Effector memory CD8-positive, alpha-beta T cell (primary cell): ENCODE measurements around the gene MBD3L4.
"Not testable (repeated sequence)": the region's sequence is repeated elsewhere in the genome, so short reads cannot be mapped to it uniquely, and the experiment has no call there.

Experiments
- ATAC-seq: fragments of 150-1000 bp; cut with Tn5 transposase; replicated peaks from 2 replicates; pipeline ENCODE4 v1.10.0; 2021; ENCODE audit warnings: mild to moderate bottlenecking, moderate library complexity
- DNase-seq, 3 experiments: peaks; one replicate each; pipeline ENCODE4 v3.0.0; 2021
- H3K27ac Mint-ChIP-seq, 2 donors: one replicate each; pipeline ENCODE4 v1.8.0; 2022; ENCODE audit warnings: mild to moderate bottlenecking in 2 of 2, mixed read lengths in 2 of 2, moderate library complexity in 2 of 2
- H3K27me3 Mint-ChIP-seq, 2 donors: one replicate each; pipeline ENCODE4 v1.8.0; 2022; ENCODE audit warnings: mixed read lengths in 2 of 2
- H3K36me3 Mint-ChIP-seq: one replicate; pipeline ENCODE4 v1.8.0; 2022; ENCODE audit warnings: mild to moderate bottlenecking, moderate library complexity, mixed read lengths; ENCODE audit not compliant: insufficient read depth
- H3K4me1 Mint-ChIP-seq, 2 donors: one replicate each; pipeline ENCODE4 v1.8.0; 2022; ENCODE audit warnings: low read depth in 2 of 2, mixed read lengths in 2 of 2
- H3K4me3 Mint-ChIP-seq, 2 donors: one replicate each; pipeline ENCODE4 v1.8.0; 2022; ENCODE audit warnings: mild to moderate bottlenecking in 2 of 2, mixed read lengths in 2 of 2, moderate library complexity in 2 of 2
- H3K9me3 Mint-ChIP-seq, 2 donors: one replicate each; pipeline ENCODE4 v1.8.0; 2022; ENCODE audit warnings: mixed read lengths in 2 of 2

The MBD3L4 gene

DNA sequence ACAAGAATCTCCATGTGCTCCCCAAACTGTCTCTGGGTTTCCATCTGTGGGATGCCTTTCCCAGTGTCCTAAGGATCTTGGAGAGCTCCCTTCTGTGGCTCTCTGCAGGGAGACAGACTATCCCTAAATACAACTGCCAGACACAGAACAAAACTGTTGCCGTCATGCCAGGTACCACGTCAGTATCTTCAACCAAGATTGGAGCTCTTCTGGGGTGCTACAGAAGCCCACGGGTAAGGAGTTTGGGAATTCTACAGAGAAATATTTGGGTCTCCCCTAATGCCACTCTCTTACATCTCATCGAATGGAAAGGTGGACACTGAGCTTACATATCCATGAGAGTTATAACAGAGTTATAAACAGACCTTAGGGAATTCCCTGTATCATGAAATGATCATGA lies 23.4 kb upstream of the MBD3L4 start:
- Mint-ChIP-seq H3K9me3 (no peaks in the 10 kb centered on the region), H3K4me3 (no peak overlapping the region), H3K27me3 (no peaks in the 10 kb centered on the region), H3K27ac (no peak overlapping the region), H3K36me3 (no peaks in the 10 kb centered on the region), H3K4me1 (no peaks in the 10 kb centered on the region)
- ATAC-seq (no peak), DNase-seq (no peak)

DNA sequence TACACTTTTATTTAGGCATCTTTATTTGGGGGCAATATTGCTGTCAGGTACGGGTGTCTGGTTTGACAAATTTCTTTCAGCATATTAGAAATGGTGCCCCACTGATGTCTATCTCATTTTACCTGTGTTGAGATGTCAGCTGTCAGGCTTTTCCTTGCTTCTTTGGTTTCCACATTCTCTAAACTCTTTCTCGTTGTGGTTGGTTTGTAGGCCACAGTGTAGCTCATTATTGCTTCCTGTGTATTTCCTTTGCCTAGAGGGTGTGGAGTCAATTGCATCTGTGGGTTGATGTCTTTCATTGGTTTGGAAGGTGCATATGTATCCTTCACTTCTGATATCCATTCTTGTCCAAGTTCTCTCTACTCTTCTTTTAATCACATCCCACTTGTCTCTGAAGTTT lies 20.0 kb upstream of the MBD3L4 start:
- not testable (repeated sequence) for H3K4me3 Mint-ChIP-seq, DNase-seq, H3K36me3 Mint-ChIP-seq, H3K4me1 Mint-ChIP-seq, H3K27ac Mint-ChIP-seq, H3K27me3 Mint-ChIP-seq, H3K9me3 Mint-ChIP-seq
- peak; percentile 72 for ATAC-seq

DNA sequence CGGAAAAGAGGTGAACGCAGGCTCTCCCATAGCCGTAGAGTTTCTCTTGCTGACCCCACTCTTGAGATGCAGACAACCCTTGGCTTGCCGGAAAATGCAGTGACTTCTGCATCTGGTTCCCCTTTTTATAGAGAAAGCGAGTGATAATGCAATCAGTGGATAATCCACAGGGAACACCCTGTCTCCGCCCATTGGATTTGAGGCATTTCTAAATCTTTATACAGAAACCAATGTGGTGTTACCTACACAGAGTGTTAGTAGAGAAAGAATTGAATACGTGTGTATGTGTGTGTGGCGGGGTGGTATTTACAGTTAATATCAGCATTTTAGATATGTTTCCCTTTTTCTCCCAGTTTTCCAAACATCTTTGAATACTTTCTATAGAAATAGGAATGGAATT lies 18.6 kb upstream of the MBD3L4 start, which contains the start of gene MBD3L3:
Gene MBD3L3, minus strand, starts transcription at position 101 of the 400 bp plus-strand sequence. Its CDS starts 71 bp downstream, at position 30.
- H3K36me3 Mint-ChIP-seq, H3K27me3 Mint-ChIP-seq, DNase-seq, H3K4me1 Mint-ChIP-seq, H3K4me3 Mint-ChIP-seq, ATAC-seq, H3K27ac Mint-ChIP-seq, H3K9me3 Mint-ChIP-seq: not testable (repeated sequence)

GRCh38 chr19:7056371-7056770 lies 16.4 kb upstream of the MBD3L4 start:
- not testable (repeated sequence) for DNase-seq, H3K4me1 Mint-ChIP-seq, H3K27me3 Mint-ChIP-seq, H3K9me3 Mint-ChIP-seq, H3K4me3 Mint-ChIP-seq, H3K27ac Mint-ChIP-seq, H3K36me3 Mint-ChIP-seq, ATAC-seq

GRCh38 chr19:7055679-7056078 lies 15.7 kb upstream of the MBD3L4 start:
- not testable (repeated sequence) for H3K27ac Mint-ChIP-seq, H3K36me3 Mint-ChIP-seq, DNase-seq, H3K4me1 Mint-ChIP-seq, H3K27me3 Mint-ChIP-seq, ATAC-seq, H3K9me3 Mint-ChIP-seq, H3K4me3 Mint-ChIP-seq

GRCh38 chr19:7054635-7055368 lies 14.8 kb upstream of the MBD3L4 start:
- H3K36me3 Mint-ChIP-seq, H3K4me3 Mint-ChIP-seq, H3K4me1 Mint-ChIP-seq, H3K9me3 Mint-ChIP-seq, H3K27me3 Mint-ChIP-seq, H3K27ac Mint-ChIP-seq, ATAC-seq, DNase-seq: not testable (repeated sequence)

DNA sequence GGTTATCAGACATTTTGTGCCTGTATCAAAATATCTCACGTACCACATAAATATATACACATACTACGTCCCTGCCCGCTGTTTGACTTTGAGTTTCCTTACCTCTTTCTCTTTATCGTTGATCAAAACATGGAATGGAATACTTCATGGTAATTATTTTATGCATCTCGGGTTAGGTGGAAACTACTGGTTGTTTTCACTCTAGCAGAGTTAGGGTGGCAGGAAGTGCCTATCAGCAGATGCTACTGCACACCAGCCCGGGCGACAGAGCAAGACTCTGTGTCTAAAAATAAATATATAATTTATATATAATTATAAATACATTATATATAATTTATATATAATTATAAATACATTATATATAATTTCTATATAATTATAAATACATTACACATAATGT lies 12.9 kb upstream of the MBD3L4 start:
- H3K27me3 Mint-ChIP-seq, H3K4me1 Mint-ChIP-seq, H3K27ac Mint-ChIP-seq, H3K36me3 Mint-ChIP-seq, DNase-seq, ATAC-seq, H3K9me3 Mint-ChIP-seq, H3K4me3 Mint-ChIP-seq: not testable (repeated sequence)

GRCh38 chr19:7051421-7051820 lies 11.4 kb upstream of the MBD3L4 start:
- H3K27me3 Mint-ChIP-seq, H3K4me1 Mint-ChIP-seq, ATAC-seq, H3K36me3 Mint-ChIP-seq, H3K9me3 Mint-ChIP-seq, DNase-seq, H3K27ac Mint-ChIP-seq, H3K4me3 Mint-ChIP-seq: not testable (repeated sequence)

DNA sequence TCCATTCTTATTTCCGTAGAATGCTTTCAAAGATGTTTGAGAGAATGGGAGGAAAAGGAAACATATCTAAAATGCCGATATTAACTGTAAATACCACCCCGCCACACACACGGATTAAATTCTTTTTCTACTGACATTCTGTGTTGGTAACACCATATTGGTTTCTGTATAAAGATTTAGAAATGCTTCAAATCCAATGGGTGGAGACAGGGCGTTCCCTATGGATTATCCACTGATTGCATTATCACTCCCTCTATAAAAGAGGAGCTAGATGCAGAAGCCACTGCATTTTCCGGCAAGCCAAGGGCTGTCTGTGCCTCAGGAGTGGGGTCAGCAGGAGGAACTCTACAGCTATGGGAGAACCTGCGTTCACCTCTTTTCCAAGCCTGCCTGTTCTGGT lies 9.0 kb upstream of the MBD3L4 start, which contains the start of gene MBD3L2:
Gene MBD3L2, plus strand, starts transcription at position 301 of the 400 bp plus-strand sequence. Its CDS starts 53 bp downstream, at position 354.
- not testable (repeated sequence) for H3K9me3 Mint-ChIP-seq, H3K27me3 Mint-ChIP-seq, ATAC-seq, DNase-seq, H3K27ac Mint-ChIP-seq, H3K4me3 Mint-ChIP-seq, H3K4me1 Mint-ChIP-seq, H3K36me3 Mint-ChIP-seq

DNA sequence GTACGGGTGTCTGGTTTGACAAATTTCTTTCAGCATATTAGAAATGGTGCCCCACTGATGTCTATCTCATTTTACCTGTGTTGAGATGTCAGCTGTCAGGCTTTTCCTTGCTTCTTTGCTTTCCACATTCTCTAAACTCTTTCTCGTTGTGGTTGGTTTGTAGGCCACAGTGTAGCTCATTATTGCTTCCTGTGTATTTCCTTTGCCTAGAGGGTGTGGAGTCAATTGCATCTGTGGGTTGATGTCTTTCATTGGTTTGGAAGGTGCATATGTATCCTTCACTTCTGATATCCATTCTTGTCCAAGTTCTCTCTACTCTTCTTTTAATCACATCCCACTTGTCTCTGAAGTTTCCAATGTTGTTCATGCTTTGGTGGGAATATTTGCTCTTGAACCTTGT lies 1.6 kb upstream of the MBD3L4 start:
- not testable (repeated sequence) for H3K4me3 Mint-ChIP-seq, H3K36me3 Mint-ChIP-seq, H3K27me3 Mint-ChIP-seq, H3K9me3 Mint-ChIP-seq, H3K4me1 Mint-ChIP-seq, DNase-seq, H3K27ac Mint-ChIP-seq
- peak; percentile 55 for ATAC-seq

- not testable (repeated sequence) for H3K27ac Mint-ChIP-seq, H3K27me3 Mint-ChIP-seq, ATAC-seq, H3K36me3 Mint-ChIP-seq, H3K9me3 Mint-ChIP-seq, H3K4me3 Mint-ChIP-seq, DNase-seq, H3K4me1 Mint-ChIP-seq
Observed at GRCh38 chr19:7030278-7030677, 9.7 kb downstream of the MBD3L4 start, which contains the start of gene MBD3L5. MBD3L5 (plus strand) TSS chr19:7030578; CDS start chr19:7030612, 34 bp downstream.

- H3K4me3 Mint-ChIP-seq, DNase-seq, H3K27me3 Mint-ChIP-seq, H3K4me1 Mint-ChIP-seq, H3K27ac Mint-ChIP-seq, H3K36me3 Mint-ChIP-seq, H3K9me3 Mint-ChIP-seq: not testable (repeated sequence)
- peak; percentile 47 for ATAC-seq
Observed at GRCh38 chr19:7028790-7029189, 11.2 kb downstream of the MBD3L4 start.

- not testable (repeated sequence) for H3K36me3 Mint-ChIP-seq, H3K4me3 Mint-ChIP-seq, H3K9me3 Mint-ChIP-seq, ATAC-seq, H3K27me3 Mint-ChIP-seq, H3K4me1 Mint-ChIP-seq, H3K27ac Mint-ChIP-seq, DNase-seq
Observed at GRCh38 chr19:7021331-7021730, 18.6 kb downstream of the MBD3L4 start, which contains the start of gene MBD3L2B. MBD3L2B (minus strand) TSS chr19:7021431; CDS start chr19:7021397, 34 bp downstream.

DNA sequence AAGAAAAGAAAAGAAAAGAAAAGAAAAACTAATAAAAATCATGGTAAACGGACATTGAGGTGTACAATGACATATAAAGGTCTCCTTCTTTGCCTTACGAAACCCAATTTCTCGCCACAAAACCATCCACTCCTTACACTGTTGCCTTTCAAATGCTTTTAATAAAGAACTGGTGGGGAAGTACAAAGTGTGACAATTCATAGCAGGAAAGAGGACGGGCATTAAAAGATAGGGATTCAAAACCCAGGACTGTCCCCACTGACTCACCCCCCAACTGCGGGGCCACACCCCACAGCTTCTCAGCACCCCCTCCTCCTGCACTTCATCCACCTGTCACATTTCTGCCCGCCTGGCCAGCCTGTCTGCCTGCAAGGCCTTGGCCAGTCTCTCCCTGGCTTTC lies 21.2 kb downstream of the MBD3L4 start:
- H3K9me3 Mint-ChIP-seq: no peaks in the 10 kb centered on the region
- H3K36me3 Mint-ChIP-seq: no peaks in the 10 kb centered on the region
- ATAC-seq (no peak), DNase-seq (no peak)
- H3K27me3 Mint-ChIP-seq: no peaks in the 10 kb centered on the region
- no peak overlapping the region for H3K27ac Mint-ChIP-seq
- no peak overlapping the region for H3K4me3 Mint-ChIP-seq
- H3K4me1 Mint-ChIP-seq: peaks cover 2 to 5% of the 10 kb centered on the region in 2 donors
